Loucy (cell line): ENCODE results near the gene ARMC9.

Source experiments
- H2AFZ ChIP-seq: fragments of 200-600 bp; sonication (generic); 2 replicates; pipeline ENCODE4 v1.6.0; 2016; ENCODE audit warnings: antibody characterized with exemption, mild to moderate bottlenecking, low read length, moderate library complexity
- H3F3A ChIP-seq: fragments of 200-600 bp; 2 replicates; pipeline ENCODE4 v1.6.0; 2016; ENCODE audit warnings: antibody characterized with exemption, low read depth, mild to moderate bottlenecking
- H3K27me3 ChIP-seq: fragments of 200-600 bp; sonication (generic); 2 replicates; pipeline ENCODE4 v1.6.1; 2014; ENCODE audit warnings: low read length, mild to moderate bottlenecking; ENCODE audit not compliant: insufficient read depth, poor library complexity, severe bottlenecking
- H3K36me3 ChIP-seq: fragments of 200-600 bp; sonication (generic); 2 replicates; pipeline ENCODE4 v1.6.1; 2016; ENCODE audit warnings: low read length; ENCODE audit not compliant: insufficient read depth
- H3K4me1 ChIP-seq: fragments of 200-600 bp; sonication (generic); 2 replicates; pipeline ENCODE4 v1.5.1; 2014; ENCODE audit warnings: low read length, mild to moderate bottlenecking; ENCODE audit not compliant: insufficient read depth, poor library complexity, severe bottlenecking
- H3K4me2 ChIP-seq: fragments of 200-600 bp; sonication (generic); 2 replicates; pipeline ENCODE4 v1.6.0; 2014; ENCODE audit warnings: antibody characterized with exemption, low read length, low read depth, mild to moderate bottlenecking; ENCODE audit not compliant: poor library complexity, severe bottlenecking
- H3K4me3 ChIP-seq: fragments of 200-600 bp; sonication (generic); 2 replicates; pipeline ENCODE4 v1.5.1; 2014; ENCODE audit warnings: low read length, mild to moderate bottlenecking, mixed read lengths; ENCODE audit not compliant: poor library complexity, severe bottlenecking
- H3K79me2 ChIP-seq: fragments of 200-600 bp; sonication (generic); 2 replicates; pipeline ENCODE4 v1.6.1; 2014; ENCODE audit warnings: low read length; ENCODE audit not compliant: insufficient read depth
- H3K9ac ChIP-seq: fragments of 200-600 bp; sonication (generic); 2 replicates; pipeline ENCODE4 v1.6.0; 2014; ENCODE audit warnings: mild to moderate bottlenecking, low read depth, low read length, moderate library complexity; ENCODE audit not compliant: poor library complexity, severe bottlenecking
- H3K9me2 ChIP-seq: fragments of 200-600 bp; sonication (generic); replicated peaks from 2 replicates; pipeline ENCODE4 v1.6.1; 2016; ENCODE audit warnings: low read depth, low read length, mixed read lengths
- H3K9me3 ChIP-seq: fragments of 200-600 bp; sonication (generic); 2 replicates; pipeline ENCODE4 v1.6.1; 2014; ENCODE audit warnings: mild to moderate bottlenecking, antibody characterized with exemption, low read length, low read depth; ENCODE audit not compliant: insufficient read depth
- H4K20me1 ChIP-seq: fragments of 200-600 bp; sonication (generic); 2 replicates; pipeline ENCODE4 v1.6.0; 2014; ENCODE audit warnings: antibody characterized with exemption, low read length, mild to moderate bottlenecking; ENCODE audit not compliant: insufficient read depth, poor library complexity, severe bottlenecking
- EZH2phosphoT487 ChIP-seq: fragments of 200-600 bp; IDR thresholded peaks from 2 replicates; pipeline ENCODE4 v1.6.1; 2018; ENCODE audit warnings: antibody characterized with exemption, mild to moderate bottlenecking, moderate library complexity, borderline replicate concordance
- TF ChIP-seq, protein P1 (sequence below): fragments of 200-600 bp; sonication (generic); conservative IDR thresholded peaks from 2 replicates; pipeline ENCODE4 v1.5.1; 2014; ENCODE audit warnings: mild to moderate bottlenecking, antibody characterized with exemption, low read length

ARMC9 gene

DNA sequence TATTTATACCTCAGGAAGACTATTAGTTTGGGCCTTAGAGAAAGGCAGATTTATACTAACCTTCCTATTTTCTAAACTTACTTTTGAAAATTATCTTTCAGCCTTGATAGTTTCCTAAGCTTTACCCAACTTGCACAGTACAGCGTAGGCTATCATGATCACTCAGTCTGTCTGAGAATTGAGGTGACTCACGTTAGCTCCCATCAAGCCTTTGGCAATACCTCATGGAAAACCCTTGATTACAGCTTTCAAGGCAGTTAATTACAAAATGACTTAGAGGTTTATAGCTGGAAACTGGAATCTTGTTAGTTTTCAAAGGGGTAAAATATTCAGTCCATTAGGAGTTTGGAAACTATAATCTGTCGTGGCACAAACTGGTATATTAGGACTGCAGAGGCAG, 26.4 kb upstream of the ARMC9 start:
- no peaks in the 10 kb centered on the region; the same call in 1 of the 2 replicates for H3F3A ChIP-seq
- H3K9me2 ChIP-seq = no peaks in the 10 kb centered on the region
- H3K4me3 ChIP-seq = no peak overlapping the region
- H4K20me1 ChIP-seq = no peaks in the 10 kb centered on the region
- H2AFZ ChIP-seq = no peak overlapping the region
- TF ChIP-seq, protein P1, sequence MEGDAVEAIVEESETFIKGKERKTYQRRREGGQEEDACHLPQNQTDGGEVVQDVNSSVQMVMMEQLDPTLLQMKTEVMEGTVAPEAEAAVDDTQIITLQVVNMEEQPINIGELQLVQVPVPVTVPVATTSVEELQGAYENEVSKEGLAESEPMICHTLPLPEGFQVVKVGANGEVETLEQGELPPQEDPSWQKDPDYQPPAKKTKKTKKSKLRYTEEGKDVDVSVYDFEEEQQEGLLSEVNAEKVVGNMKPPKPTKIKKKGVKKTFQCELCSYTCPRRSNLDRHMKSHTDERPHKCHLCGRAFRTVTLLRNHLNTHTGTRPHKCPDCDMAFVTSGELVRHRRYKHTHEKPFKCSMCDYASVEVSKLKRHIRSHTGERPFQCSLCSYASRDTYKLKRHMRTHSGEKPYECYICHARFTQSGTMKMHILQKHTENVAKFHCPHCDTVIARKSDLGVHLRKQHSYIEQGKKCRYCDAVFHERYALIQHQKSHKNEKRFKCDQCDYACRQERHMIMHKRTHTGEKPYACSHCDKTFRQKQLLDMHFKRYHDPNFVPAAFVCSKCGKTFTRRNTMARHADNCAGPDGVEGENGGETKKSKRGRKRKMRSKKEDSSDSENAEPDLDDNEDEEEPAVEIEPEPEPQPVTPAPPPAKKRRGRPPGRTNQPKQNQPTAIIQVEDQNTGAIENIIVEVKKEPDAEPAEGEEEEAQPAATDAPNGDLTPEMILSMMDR = no peak
- no peak for TF ChIP-seq EZH2phosphoT487
- H3K4me1 ChIP-seq = peaks cover 11% of the 10 kb centered on the region
- no peak overlapping the region for H3K4me2 ChIP-seq
- H3K27me3 ChIP-seq = no peaks in the 10 kb centered on the region
- H3K36me3 ChIP-seq = peaks cover 63% of the 10 kb centered on the region
- H3K9me3 ChIP-seq = no peaks in the 10 kb centered on the region
- H3K9ac ChIP-seq = no peak overlapping the region
- no peaks in the 10 kb centered on the region for H3K79me2 ChIP-seq

DNA sequence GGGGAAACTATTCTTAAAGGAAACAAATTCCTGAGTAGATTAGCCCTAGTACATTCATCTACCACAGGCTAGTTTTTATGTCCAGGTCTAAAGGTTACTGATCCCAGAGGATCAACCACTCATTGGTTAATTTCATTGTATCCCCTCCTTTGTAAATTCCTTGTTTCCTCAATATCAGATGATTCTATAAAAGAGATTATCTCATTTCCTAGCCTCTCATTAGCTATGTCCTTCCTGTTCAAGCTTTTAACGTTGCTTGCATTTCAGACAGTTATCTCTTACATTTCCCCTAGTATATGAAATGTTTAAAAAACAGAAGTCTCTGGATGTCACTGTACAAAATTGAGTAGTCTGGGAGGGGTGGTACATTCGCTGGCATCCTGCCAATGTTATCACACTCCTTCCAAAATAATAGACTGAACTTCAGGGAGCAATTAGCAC, 24.2 kb upstream of the ARMC9 start:
- H2AFZ ChIP-seq = no peak overlapping the region
- no peak overlapping the region for H3K9ac ChIP-seq
- no peak overlapping the region for H3K4me2 ChIP-seq
- peaks cover 2% of the 10 kb centered on the region for H3K4me1 ChIP-seq
- H4K20me1 ChIP-seq = no peaks in the 10 kb centered on the region
- no peaks in the 10 kb centered on the region for H3K79me2 ChIP-seq
- no peaks in the 10 kb centered on the region for H3K9me3 ChIP-seq
- no peaks in the 10 kb centered on the region for H3F3A ChIP-seq
- no peaks in the 10 kb centered on the region for H3K27me3 ChIP-seq
- H3K4me3 ChIP-seq = no peak overlapping the region
- peaks cover 52% of the 10 kb centered on the region for H3K36me3 ChIP-seq
- TF ChIP-seq, protein P1 = no peak
- no peaks in the 10 kb centered on the region for H3K9me2 ChIP-seq

DNA sequence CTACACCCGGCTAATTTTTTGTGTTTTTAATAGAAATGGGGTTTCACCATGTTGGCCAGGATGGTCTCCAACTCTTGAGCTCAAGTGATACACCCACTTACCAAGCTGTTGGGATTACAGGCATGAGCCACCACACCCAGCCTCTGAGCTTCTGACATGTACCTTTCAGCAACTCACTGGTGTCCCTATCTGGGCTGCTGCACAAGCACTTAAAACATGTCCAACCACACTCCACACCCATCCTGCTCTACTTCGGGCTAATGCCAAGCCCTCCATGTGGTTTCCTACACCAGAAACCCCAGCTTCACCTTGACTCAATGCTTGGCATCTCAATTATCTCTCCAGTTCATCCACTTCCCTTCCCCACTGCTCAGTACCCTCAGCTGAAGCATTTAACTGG, 22.4 kb upstream of the ARMC9 start:
- H3K9me3 ChIP-seq = no peaks in the 10 kb centered on the region
- no peaks in the 10 kb centered on the region for H3K79me2 ChIP-seq
- H2AFZ ChIP-seq = no peak overlapping the region
- no peak overlapping the region for H3K4me3 ChIP-seq
- TF ChIP-seq EZH2phosphoT487 = no peak
- TF ChIP-seq, protein P1 = no peak
- peaks cover 8% of the 10 kb centered on the region for H3K4me1 ChIP-seq
- no peaks in the 10 kb centered on the region for H3F3A ChIP-seq
- H3K36me3 ChIP-seq = peaks cover 37% of the 10 kb centered on the region; the same call in 1 of the 2 replicates
- H3K4me2 ChIP-seq = no peak overlapping the region
- no peaks in the 10 kb centered on the region for H3K27me3 ChIP-seq
- no peaks in the 10 kb centered on the region for H3K9me2 ChIP-seq
- H3K9ac ChIP-seq = no peak overlapping the region
- no peaks in the 10 kb centered on the region for H4K20me1 ChIP-seq
